Measurements from ENCODE around the gene LMOD3. TPM values are rescaled to one million over a fixed set of nuclear protein-coding genes. Genes with fewer than 3 reads are reported as not detected.

LMOD3 gene
- total RNA-seq, 1 donor from 2014 or later = not detected

DNA sequence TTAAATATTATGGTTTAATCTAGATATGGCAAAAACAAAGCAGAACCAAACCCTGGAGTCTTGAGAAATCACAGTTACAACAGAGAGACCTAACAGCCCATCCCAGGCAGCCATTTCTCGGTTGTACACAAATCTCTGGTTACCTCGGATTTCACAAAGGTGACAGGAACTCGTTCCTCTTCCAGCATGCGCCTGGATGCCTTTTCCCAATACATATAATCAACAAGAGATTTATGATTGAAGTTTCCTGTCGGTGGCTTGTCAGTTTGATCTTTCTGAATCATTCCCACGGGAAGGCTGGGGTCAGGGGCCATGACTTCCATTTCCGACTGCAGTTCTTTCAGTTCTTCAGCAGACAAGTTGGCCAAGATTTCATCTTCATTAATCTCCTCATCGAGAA lies 445 bp downstream of the LMOD3 start:
- DNase-seq (ENCODE audit: low read depth) = no peak

DNA sequence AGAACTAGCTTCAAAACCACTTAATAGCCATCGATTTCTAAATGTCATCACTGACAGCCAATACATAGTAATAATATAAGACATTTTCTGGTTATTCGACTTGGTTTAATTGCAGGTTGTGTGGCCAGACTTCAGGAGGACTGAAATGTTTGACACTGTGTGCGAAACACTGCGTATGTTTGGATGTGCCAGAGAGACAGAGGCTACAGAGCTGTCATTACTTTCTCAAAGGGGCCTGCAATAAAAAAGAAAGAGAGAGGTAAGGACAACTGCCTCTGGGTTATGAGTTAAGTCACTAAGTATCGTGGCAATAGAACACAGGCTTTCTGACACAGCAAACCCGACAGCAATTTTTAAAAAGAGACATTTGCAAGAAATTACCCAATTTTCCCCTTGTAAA lies 882 bp downstream of the LMOD3 start:
- DNase-seq (ENCODE audit: low read depth) = no peak

DNA sequence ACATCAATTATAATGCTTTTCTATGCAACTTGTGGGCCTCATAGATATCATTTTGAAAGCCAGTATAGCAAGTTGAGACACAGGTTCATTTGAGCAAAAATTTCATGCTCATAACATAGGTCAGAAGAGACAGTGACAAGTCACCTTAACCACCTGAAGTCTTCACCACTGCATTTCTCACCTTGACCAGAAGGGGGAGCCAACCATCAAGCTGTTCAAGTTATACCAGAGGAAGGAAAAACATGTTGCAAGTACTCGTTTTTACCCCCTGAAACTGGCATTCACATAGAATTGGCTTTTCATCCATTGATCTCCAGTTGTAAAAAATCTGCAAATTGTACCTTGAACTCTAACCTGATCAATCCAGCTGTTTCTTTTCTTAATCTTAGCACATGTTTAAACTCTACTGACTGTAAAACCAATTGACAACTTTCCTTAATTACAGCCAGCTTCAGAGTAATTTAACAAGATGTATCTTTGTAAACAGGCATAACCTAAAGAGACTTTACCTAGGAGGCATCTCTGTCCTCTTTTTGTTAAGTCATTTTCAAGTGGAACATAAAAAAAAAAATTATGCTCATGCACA lies 1.4 kb downstream of the LMOD3 start:
- DNase-seq (ENCODE audit: low read depth) = peak; percentile 85

DNA sequence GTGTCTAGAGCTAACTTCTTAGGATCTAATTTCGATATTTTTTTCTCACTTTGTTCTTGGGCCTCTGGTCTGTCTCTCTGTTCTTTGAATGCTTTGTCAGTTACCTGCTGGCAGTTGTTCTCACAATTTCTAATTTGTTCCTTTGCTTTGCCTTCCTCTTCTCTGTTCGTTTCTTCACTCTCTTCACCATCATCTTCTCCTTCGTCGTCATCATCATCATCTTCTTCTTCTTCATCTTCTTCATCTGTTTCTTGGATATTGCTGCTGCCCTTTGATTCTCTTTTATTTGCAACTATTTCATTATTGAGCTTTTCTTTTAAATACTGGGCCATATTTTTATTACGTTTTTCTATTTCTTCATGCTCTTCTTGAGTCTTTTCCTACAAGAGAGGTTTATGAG lies 2.7 kb downstream of the LMOD3 start:
- DNase-seq (ENCODE audit: low read depth) = no peak

DNA sequence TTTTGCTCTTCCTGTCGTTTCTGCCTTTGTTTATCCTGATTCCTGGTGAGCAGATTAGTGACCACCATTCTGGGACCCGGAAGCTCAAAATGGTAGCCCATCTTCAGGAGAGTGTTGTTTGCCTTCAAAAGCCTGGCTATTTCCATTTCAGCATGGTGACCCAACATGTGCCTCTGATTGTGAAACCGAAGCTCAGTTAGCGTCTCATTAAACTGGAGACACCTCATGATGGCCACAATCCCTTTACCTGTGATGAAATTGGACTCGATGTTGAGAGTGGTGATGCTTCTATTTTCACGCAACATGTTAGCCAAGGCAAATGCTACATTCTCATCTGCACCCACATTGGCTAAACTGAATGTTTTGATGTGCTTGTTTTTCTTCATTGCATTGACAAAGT lies 3.3 kb downstream of the LMOD3 start:
- no peak for DNase-seq (ENCODE audit: low read depth)

DNA sequence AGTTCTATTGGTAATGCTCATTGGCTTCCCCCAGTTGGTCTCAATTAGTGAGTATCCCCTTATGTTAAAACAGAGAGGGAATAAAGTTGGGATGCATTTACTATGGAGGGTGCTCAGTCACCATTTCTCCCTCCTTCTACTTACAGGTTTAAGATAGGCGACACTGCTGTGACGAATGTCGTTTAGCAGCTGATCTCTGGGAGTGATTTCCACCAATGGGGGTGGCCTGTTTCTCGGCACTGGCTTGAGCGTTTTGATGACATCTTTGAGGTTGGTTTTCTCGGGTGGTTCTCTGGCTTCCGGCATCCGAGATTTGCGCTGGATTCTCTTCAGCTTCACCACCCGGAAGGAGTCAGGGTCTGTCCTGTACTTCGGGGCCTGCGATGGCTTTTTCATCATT lies 3.8 kb downstream of the LMOD3 start:
- no peak for DNase-seq (ENCODE audit: low read depth)

DNA sequence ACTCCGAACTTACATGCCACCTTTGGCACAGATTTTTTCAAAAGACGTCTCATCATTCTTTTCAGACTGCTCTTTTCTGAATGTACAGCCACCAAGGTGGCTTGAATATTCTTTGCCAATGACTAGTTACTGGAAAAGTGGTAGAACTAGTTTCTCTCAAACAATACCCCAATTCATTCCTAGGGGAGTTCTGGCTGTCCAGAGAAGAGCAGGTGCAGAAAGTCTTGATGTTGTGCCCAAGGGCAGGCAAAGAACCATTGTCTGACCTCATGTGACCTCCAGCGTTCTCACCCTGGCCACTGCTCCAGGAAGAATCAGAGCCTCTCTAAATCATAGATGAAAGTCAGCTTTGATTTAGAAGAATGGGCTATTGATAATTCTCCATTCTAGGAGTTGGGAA lies 5.5 kb downstream of the LMOD3 start:
- DNase-seq (ENCODE audit: low read depth) = peak; percentile 23

DNA sequence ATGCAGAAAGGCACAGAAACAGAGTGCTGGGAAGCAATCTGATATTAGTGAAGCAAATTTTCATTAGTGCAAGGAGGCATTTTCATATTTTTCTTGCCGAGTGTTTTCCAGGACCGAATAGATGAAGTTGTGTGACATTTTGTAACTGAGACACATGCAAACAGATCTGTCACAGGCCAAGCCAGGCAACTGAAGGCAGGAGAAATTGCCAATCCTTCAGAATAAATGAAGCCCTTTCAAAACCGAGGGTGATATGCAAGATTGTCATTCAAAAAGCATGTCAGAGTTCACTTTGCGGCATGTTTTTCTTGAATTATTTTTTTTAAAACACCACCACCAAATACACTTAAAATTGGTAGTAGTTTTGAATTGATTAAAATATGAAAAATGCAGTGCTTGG lies 6.2 kb downstream of the LMOD3 start:
- DNase-seq (ENCODE audit: low read depth) = no peak

DNA sequence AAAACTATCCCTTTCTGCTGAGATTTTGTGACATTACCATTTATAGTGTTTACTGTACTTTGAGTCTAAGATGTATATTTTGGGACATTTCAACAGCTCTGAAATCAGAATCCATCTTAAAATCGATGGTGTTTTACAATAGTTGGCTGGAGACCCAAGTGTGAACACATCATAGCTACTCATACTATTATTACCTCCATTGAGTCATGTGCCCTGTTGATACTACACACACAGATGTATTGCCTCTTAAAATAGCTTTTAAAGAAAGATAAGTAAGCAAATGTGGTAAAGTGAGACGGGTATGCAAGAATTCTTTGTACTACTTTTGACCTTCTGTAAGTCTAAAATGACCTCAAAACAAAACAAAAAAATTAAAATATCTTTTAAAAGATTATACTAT lies 6.7 kb downstream of the LMOD3 start:
- DNase-seq (ENCODE audit: low read depth) = no peak

DNA sequence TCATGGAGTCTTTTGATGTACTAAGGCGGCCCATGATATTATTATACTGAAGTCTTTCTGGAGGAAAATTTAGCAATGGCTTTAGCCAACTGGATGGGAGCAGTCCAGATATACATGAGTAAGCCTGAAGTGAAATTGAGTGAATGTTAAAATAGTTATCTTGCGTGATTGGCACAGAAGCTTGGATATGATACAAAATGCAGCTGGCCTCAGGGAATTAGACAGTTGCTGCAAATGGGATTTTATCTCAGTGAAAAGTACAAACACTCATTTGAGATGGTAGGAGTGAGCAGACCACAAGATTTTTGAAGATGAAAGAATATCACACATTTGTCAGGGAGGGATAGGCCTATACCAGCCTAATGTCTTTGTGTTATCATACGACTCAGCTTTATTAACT lies 8.9 kb downstream of the LMOD3 start:
- no peak for DNase-seq (ENCODE audit: low read depth)

DNA sequence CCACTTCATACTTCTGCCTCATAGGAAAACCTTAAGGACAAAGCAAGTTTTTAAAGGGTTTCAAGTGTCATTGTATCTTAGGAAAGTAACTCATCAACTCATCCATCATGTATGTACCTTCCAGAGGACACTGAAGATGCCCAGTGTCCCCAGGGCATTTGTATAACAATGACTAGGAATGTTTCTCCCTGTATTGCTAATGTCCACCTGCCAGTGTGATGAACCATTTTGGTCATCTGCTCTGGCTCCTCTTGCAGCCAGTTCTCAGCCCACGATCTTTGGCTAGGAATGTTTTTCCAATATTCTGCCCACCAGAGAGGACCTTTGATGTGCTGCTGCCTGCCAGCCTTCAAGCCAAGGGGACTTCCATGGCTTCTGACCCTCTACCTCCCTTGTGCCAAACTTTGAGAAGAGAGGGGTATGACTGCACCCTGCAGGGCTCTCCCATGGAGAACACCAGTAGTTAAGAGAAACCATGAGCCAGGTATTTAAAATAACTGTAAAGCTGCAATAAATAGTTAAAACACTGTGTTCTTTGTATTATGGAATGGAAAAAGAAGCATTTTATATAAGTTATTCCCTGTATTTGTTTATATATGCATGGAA lies 11.4 kb downstream of the LMOD3 start:
- no peak for DNase-seq (ENCODE audit: low read depth)

DNA sequence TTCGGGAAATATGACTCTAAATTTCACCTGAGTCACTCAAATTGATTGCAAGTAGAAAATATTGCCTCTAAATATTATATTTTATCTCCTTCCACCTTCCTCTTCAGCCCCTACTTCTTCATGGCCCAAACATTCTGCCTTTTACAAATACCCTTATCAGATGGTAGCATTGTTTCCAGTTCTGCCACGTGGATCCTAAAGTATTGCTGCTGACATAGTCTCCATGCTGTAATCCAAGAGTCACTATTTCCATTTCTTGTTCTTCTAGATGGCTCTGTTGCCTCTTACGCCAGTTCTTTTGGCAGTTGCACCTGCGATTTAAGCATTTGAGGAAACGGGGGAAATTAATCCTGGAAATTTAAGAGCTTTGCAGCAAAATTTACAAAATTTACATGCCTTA lies 13.6 kb downstream of the LMOD3 start:
- no peak for DNase-seq (ENCODE audit: low read depth)

DNA sequence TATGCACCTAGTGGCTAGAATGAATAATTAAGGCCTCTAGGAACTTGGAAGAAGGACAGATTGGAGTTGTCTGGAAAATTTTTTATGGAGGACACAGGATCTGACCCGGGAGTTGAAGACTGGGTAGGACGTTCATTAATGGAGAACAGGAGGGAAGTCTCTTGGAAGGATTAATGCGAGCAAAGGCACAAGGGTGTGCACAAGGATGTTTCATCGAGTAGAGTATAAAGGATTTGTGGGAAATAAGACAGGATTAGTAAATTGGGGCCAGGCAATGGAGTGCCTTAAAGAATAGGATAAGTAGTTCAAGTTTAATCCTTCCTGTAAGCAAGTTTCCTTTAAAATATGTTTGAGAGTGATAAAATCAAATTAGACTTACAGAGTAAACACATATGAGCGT lies 14.6 kb downstream of the LMOD3 start:
- DNase-seq (ENCODE audit: low read depth) = no peak

DNA sequence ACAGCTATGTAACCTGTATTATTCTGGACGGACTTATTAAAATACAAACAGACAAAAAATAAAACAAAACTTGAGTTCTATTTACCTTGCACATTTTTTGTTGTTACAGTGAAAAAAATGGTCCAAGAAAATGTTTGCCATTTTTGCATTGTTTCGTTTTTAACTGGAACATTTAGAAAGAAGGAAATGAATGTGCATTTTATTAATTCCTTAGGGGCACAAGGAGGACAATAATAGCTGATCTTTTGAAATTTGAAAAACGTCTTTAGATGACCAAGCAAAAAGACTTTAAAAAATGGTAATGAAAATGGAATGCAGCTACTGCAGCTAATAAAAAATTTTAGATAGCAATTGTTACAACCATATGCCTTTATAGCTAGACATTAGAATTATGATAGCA lies 17.1 kb downstream of the LMOD3 start:
- no peak for DNase-seq (ENCODE audit: low read depth)

DNA sequence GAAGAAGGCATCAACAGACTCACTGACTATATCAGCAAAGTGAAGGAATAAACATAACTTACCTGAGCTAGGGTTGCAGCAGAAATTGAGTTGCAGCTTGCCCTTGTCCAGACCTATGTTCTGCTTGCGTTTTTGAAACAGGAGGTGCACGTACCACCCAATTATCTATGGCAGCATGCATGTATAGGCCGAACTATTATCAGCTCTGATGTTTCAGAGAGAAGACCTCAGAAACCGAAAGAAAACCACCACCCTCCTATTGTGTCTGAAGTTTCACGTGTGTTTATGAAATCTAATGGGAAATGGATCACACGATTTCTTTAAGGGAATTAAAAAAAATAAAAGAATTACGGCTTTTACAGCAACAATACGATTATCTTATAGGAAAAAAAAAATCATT lies 17.8 kb downstream of the LMOD3 start:
- DNase-seq (ENCODE audit: low read depth) = no peak

DNA sequence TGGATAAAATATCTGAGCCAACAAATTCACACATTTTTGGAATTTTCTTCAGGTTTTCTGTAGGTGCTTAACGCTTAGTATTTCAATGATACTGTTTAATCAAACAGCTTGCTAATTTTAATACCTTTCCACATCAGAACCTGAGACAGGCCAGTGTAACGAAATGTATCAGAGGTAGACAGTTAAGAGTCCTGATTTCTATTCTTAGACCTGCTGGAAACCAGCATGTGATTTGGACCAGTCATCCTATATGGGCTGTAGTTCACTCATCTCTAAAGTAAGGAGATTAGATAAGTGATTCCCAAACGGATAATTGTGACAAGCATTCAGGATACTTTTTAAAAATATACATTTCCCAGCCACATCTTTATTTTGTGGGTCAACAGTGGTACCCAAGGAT lies 19.3 kb downstream of the LMOD3 start:
- no peak for DNase-seq (ENCODE audit: low read depth)

DNA sequence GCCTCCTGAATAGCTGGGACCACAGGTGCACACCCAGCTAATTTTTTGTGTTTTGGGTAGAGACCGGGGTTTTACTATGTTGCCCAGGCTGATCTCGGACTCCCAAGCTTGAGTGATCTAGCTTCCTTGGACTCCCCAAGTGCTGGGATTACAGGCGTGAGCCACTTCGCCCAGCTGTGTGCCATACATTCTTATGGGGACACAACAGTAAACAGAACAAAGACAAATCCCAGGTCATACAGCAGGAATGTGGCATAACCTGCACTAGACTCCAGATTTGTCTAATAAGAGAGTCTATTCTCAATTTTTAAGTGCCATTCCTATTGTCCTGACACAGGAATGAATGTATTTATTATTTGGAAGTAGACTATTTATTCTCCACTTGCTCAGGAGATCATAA lies 20.0 kb downstream of the LMOD3 start:
- DNase-seq (ENCODE audit: low read depth) = no peak

DNA sequence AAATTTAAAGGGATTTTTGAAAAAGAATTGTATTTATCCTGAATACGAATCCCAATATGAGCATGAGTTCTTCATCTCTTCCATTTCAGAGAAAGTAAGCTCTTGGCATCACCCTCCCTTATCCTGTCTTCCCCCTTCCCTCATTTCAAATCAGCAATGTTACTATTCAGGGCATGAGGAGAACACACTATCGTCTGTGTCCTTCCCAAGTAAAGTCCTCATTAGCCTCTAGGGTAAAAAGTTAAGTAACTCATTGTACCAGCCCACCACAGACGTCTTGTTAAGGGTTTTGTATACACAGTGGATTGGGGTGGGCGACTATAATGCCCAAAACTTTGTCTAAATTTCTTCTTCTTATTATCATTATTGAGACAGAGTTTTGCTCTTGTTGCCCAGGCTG lies 22.8 kb downstream of the LMOD3 start:
- no peak for DNase-seq (ENCODE audit: low read depth)

DNA sequence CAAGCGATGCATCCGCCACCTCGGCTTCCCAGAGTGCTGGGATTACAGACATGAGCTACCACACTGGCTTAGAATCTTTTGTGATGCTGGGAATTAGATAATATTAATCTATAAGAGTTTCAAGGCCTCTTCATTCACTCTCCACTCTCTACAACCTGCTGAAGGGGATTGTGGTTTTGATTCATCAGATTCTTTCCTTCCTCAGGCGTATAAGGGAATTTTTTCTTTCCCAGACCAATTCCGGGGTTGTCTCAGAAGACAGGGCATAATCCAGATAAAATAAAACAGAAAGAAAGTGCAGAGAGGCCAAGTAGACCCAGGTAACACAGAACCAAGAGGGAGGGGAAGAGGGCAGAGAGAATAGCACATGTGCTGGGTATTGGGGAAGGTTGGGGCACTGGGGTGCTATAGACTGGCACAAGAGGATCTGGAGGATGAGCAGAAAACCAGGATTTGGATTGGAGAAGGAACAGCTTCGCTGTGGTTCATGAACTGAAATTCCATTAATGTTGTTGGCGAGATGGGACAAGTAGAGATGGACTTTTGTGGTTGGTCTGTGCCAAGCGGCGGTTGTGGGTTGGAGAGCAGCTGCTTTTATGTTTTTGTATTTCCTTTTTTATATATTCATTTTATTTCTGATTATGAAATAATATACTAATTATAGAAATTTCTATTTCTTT lies 24.8 kb downstream of the LMOD3 start:
- no peak for DNase-seq (ENCODE audit: low read depth)

DNA sequence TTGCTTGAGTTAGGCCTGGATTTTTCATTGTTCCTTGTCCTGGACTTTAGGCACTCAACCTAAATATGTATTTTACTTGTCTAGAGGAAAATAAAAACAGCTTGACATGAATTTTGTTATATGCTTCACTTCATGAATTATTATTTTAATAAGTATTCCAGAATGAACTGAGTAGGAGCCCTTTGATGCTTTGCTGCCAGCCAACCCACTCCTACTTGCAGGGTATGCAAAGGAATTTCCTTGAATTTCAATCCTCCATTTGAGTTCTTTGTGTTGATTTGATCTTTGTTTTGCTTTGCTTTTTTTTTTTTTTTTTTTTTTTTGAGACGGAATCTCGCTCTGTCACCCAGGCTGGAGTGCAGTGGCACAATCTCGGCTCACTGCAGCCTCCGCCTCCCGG lies 26.1 kb downstream of the LMOD3 start:
- DNase-seq (ENCODE audit: low read depth) = no peak

DNA sequence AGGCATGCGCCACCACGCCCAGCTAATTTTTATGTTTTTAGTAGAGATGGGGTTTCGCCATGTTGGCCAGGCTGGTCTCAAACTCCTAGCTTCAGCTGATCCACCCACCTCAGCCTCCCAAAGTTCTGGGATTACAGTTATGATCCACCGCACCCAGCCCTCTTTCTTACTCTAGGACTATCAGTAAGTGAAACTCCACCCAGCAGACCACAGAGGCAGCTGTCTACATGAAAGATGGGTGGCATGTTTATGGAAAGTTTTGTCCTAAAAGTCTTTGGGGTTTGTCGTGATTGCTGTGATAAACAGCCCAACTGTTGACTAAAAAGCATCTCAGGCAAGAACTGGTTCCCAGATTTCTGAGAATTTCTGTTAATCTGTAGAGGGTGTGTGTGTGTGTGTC lies 26.8 kb downstream of the LMOD3 start:
- DNase-seq (ENCODE audit: low read depth) = no peak

DNA sequence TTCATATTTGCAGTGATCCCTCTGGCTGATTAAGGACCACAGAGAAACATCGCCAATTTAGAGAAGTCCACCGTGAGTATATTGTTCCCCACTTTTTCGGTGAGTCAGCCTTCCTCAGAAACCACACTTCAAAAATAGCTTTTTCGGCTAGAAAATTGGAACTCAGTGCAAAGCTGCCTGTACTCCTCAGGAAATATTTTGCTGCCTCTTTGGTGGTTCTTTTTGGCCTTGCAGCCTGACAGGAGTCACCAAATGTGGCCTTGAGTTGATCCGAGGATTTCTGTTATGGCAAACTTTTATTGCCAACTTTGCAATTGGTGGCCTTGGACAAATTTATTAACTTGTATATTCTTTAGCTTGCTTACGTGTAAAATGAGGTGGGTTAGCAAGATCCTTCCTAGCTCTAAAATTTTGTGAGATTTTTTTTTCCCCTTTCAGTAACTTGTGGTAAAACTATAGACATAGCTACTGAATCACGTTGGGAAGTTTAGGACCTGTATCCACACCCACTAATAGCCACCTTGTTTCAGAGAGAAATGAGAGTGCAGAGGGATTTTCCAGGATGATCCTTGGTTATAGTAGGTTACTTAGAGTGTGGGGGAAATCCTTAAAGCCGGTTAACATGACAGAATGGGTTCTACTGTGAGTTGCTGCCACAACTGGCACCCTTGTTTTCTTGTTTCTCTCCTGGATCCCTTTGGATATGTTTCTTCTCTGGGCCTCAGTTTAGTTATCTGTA lies 27.8 kb downstream of the LMOD3 start:
- DNase-seq (ENCODE audit: low read depth) = no peak

DNA sequence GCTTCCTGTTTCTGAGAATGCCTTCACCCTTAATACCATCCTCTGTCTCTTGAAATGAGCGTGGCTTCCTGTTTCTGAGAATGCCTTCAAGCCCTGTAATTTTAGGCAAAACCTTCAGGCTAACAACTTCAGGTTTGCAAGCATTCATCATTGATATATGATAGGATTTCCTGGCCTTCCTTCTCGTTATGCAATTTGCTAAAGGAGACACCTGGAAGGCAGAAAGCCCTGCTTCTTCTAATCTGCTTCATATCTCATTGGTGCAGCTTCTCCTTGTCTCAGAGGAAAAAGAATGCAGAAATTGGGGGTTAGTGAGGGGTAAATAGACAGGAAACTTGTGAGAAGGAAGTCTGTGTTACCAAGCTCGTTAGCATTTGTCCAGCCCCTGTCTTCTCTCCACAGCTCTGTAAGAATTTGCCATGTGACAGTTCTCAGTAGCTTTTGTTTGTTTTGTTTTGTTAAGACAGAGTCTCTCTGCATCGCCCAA lies 30.3 kb downstream of the LMOD3 start:
- DNase-seq (ENCODE audit: low read depth) = peak; percentile 42
